Caco-2 (cell line): Measurements from ENCODE around the gene VAPB. TPM values are rescaled to one million over a fixed set of nuclear protein-coding genes. Genes with fewer than 3 reads are reported as not detected.
"Not testable (repeated sequence)": the region's sequence is repeated elsewhere in the genome, so short reads cannot be mapped to it uniquely, and the experiment has no call there.

Experiments used
- BruUV-seq: library from RNA; stranded (reverse); fragments of 400-500 nt; replicated peaks from 2 replicates; lab custom pipeline; 2021; lab: Mats Ljungman, UMichigan
- CTCF ChIA-PET: fragments of 300-600 bp; sonication (Branson Sonifier 250); formaldehyde crosslinking; loops from one replicate; lab custom pipeline; 2022; ENCODE audit warnings: antibody characterized with exemption; lab: Charles Lee
- POLR2A ChIA-PET: fragments of 300-600 bp; sonication (Branson Sonifier 250); formaldehyde crosslinking; loops from one replicate; lab custom pipeline; 2022; ENCODE audit warnings: antibody characterized with exemption; lab: Charles Lee
- DNase-seq, 2 experiments: peaks; one replicate each; pipeline versions ENCODE4 v3.0.0 to v3.0.0-alpha.2; 2020 to 2022
- H3K27me3 ChIP-seq: replicated peaks from 2 replicates; pipeline ENCODE4 v1.6.0; 2011; ENCODE audit warnings: low read length; ENCODE audit not compliant: control insufficient read depth, insufficient read depth
- H3K36me3 ChIP-seq: 2 replicates; pipeline ENCODE4 v1.5.1; 2011; ENCODE audit warnings: low read length; ENCODE audit not compliant: control insufficient read depth, insufficient read depth
- H3K4me1 ChIP-seq: fragments of 250-450 bp; sonication (Bioruptor Pico); 2 replicates; pipeline ENCODE4 v1.5.1; 2020; ENCODE audit warnings: mild to moderate bottlenecking
- H3K4me3 ChIP-seq: 2 replicates; pipeline ENCODE4 v1.5.1; 2011; ENCODE audit warnings: low read depth, mild to moderate bottlenecking, control low read depth, low read length
- H3K9me3 ChIP-seq: fragments of 250-450 bp; sonication (Bioruptor Pico); 2 replicates; pipeline ENCODE4 v1.5.1; 2020; ENCODE audit warnings: mild to moderate bottlenecking, moderate library complexity
- H3K27ac Mint-ChIP-seq: one replicate; pipeline ENCODE4 v1.8.0; 2022; ENCODE audit warnings: mixed read lengths; ENCODE audit not compliant: unreplicated experiment
- H3K27me3 Mint-ChIP-seq: one replicate; pipeline ENCODE4 v1.8.0; 2022; ENCODE audit warnings: mixed read lengths; ENCODE audit not compliant: insufficient read depth, unreplicated experiment
- H3K36me3 Mint-ChIP-seq: one replicate; pipeline ENCODE4 v1.8.0; 2022; ENCODE audit warnings: mild to moderate bottlenecking, mixed read lengths; ENCODE audit not compliant: insufficient read depth, unreplicated experiment
- H3K4me1 Mint-ChIP-seq: one replicate; pipeline ENCODE4 v1.8.0; 2022; ENCODE audit warnings: low read depth, mixed read lengths; ENCODE audit not compliant: unreplicated experiment
- H3K4me3 Mint-ChIP-seq: one replicate; pipeline ENCODE4 v1.8.0; 2022; ENCODE audit warnings: mild to moderate bottlenecking, moderate library complexity, mixed read lengths; ENCODE audit not compliant: unreplicated experiment
- H3K9me3 Mint-ChIP-seq: one replicate; pipeline ENCODE4 v1.8.0; 2022; ENCODE audit warnings: mixed read lengths; ENCODE audit not compliant: unreplicated experiment
- intact Hi-C: fragments of 100-400 bp; cut with micrococcal nuclease; formaldehyde crosslinking; loops from one replicate; pipeline ENCODE4 v1.10.0; 2022; ENCODE audit not compliant: unreplicated experiment
- total RNA-seq: library from RNA; stranded (reverse); gene quantifications from 2 replicates; pipeline ENCODE4 v1.2.3, GENCODE V29; 2022
- TF ChIP-seq, protein P1 (sequence below), 2 experiments: fragments of 200-600 bp in 1 of 2; IDR thresholded peaks; 1 replicate in 1 of 2; 2 replicates in 1 of 2; pipeline versions ENCODE4 v1.5.1 to v1.8.0; 2011 to 2022; ENCODE audit warnings: antibody characterized with exemption in 1 of 2, control low read depth in 1 of 2, inconsistent platforms in 1 of 2, low read depth in 1 of 2, low read length in 1 of 2, mild to moderate bottlenecking in 1 of 2, moderate library complexity in 1 of 2; ENCODE audit not compliant: insufficient read depth in 1 of 2, severe bottlenecking in 1 of 2, unreplicated experiment in 1 of 2

VAPB gene
- total RNA-seq, 1 experiment from 2014 or later = 186 TPM

DNA sequence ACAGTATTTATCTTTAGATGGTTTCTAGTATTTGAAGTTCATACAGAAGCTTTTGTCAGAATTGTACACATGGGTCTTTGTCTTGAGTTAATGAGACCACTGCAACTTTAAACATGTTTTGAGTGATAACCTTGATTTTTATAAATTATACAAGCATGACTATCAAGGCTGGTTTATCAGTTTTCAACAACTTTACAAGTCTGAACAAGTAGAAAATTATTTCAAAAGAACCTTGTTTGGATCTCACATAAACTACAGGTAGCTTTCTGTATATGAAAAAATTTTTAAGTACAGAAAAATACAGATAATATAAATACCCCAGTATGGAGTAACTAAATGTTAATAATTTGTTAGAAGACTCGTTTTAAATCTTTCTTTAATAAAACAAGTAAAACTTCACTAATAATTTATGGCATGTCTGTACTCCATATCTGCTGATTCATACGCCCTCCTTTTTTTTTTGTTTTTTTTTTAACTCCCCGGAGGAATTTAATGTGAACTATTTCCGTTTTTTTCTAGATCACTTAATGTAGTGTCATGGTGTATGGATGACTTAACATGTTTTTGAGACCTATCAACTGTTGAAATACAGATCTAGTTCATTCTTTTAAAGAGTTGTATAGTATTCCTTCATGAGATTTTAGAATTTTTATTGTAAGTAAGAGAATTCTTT is 18.3 kb downstream of the VAPB start:
- Histone ChIP-seq H3K27me3 (no peaks in the 10 kb centered on the region), H3K9me3 (no peaks in the 10 kb centered on the region), H3K4me1 (peaks cover 31% of the 10 kb centered on the region), H3K36me3 (no peaks in the 10 kb centered on the region), H3K4me3 (no peak overlapping the region)
- POLR2A ChIA-PET = no interaction called here
- no peak for DNase-seq
- H3K36me3 Mint-ChIP-seq = peaks cover 23% of the 10 kb centered on the region
- CTCF ChIA-PET = no interaction called here
- intact Hi-C loops = no loop called here
- H3K4me1 Mint-ChIP-seq = peaks cover 8% of the 10 kb centered on the region
- no peak overlapping the region for H3K27ac Mint-ChIP-seq
- H3K27me3 Mint-ChIP-seq = no peaks in the 10 kb centered on the region
- BruUV-seq = no TSS peak
- TF ChIP-seq, protein P1, sequence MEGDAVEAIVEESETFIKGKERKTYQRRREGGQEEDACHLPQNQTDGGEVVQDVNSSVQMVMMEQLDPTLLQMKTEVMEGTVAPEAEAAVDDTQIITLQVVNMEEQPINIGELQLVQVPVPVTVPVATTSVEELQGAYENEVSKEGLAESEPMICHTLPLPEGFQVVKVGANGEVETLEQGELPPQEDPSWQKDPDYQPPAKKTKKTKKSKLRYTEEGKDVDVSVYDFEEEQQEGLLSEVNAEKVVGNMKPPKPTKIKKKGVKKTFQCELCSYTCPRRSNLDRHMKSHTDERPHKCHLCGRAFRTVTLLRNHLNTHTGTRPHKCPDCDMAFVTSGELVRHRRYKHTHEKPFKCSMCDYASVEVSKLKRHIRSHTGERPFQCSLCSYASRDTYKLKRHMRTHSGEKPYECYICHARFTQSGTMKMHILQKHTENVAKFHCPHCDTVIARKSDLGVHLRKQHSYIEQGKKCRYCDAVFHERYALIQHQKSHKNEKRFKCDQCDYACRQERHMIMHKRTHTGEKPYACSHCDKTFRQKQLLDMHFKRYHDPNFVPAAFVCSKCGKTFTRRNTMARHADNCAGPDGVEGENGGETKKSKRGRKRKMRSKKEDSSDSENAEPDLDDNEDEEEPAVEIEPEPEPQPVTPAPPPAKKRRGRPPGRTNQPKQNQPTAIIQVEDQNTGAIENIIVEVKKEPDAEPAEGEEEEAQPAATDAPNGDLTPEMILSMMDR (IDR thresholded peaks at IDR 0.05; ENCODE audit: insufficient read depth in 1 of 2, low read depth in 1 of 2, low read length in 1 of 2, severe bottlenecking in 1 of 2, unreplicated experiment in 1 of 2) = no peak
- H3K4me3 Mint-ChIP-seq = no peak overlapping the region
- no peaks in the 10 kb centered on the region for H3K9me3 Mint-ChIP-seq

DNA sequence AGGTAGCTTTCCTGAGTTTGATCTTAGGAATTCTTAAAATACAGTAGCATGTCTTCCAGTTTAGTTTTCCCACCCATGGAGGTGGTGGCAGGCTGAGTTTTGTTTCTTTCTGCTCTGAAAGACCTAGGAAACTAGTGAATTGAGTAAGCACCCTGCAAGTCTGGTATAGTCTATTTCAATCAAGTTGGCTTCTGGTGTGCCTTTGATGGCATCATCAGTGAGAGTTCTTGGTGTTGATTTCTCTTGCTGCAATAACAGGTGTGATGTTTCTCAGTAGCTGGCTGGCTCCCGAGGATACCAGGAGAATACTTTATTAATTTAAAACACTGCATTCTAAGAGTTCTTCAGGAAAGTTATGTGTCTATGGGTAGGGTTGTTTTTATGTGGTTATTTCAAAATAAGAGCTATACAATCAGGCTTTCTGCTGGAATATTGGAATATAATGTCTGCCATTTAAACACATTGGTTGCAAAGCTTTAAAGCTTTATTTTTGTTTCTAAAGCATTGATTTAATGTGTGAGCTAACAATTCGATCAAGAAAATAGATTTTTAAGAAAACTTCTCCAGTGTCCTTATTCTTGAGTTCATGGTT is 19.0 kb downstream of the VAPB start:
- Mint-ChIP-seq H3K27me3 (no peaks in the 10 kb centered on the region), H3K4me1 (peaks cover 8% of the 10 kb centered on the region), H3K4me3 (no peak overlapping the region), H3K9me3 (no peaks in the 10 kb centered on the region), H3K27ac (no peak overlapping the region), H3K36me3 (peaks cover 24% of the 10 kb centered on the region)
- Histone ChIP-seq H3K27me3 (no peaks in the 10 kb centered on the region), H3K4me1 (peaks cover 31% of the 10 kb centered on the region), H3K36me3 (no peaks in the 10 kb centered on the region), H3K4me3 (no peak overlapping the region), H3K9me3 (no peaks in the 10 kb centered on the region; the same call in 1 of the 2 replicates)
- DNase-seq = no peak
- CTCF ChIA-PET = no interaction called here
- TF ChIP-seq, protein P1 (IDR thresholded peaks at IDR 0.05; ENCODE audit: insufficient read depth in 1 of 2, low read depth in 1 of 2, low read length in 1 of 2, severe bottlenecking in 1 of 2, unreplicated experiment in 1 of 2) = no peak
- BruUV-seq = no TSS peak
- intact Hi-C loops = no loop called here
- POLR2A ChIA-PET = interaction anchor here (0.5 to 0.8 kb wide), 2 partner anchors 19 to 490 kb away, joined by 3 to 5 read pairs; no protein-coding TSS in a partner anchor

DNA sequence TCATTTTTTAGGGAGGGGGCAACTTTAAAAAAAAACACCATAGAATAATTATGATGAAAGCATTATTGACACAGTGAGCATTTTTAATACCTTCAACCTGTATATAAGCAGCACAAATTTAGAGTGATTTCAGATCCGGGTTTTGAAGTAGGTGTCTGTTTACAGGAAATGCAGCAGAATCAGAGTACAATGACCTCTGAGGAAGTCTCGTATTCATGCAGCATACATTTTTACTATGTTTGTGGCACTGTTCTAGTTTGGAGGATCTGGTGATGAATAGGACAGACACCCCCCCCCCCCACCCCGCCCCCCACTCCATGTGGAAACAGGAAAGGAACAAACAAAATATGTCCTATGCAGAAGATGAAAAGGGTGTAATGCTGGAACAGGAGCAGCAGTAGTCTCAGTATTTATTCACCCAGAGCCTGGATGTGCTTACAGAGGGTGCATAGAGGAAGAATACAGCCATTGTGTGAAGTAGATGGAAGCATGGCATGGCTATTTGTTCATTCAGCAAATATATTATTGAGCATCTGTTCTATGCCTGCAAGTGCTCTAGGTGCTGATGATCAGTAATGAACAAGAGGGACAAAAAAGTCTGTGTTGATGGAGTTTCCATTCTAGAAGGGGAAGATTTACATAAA is 19.7 kb downstream of the VAPB start:
- peaks cover 31% of the 10 kb centered on the region for H3K4me1 ChIP-seq
- Mint-ChIP-seq H3K36me3 (peaks cover 24% of the 10 kb centered on the region), H3K27ac (no peak overlapping the region), H3K4me1 (peaks cover 8% of the 10 kb centered on the region), H3K9me3 (no peaks in the 10 kb centered on the region), H3K4me3 (no peak overlapping the region), H3K27me3 (no peaks in the 10 kb centered on the region)
- no TSS peak for BruUV-seq
- intact Hi-C loops = no loop called here
- TF ChIP-seq, protein P1 (IDR thresholded peaks at IDR 0.05; ENCODE audit: insufficient read depth in 1 of 2, low read depth in 1 of 2, low read length in 1 of 2, severe bottlenecking in 1 of 2, unreplicated experiment in 1 of 2) = no peak
- H3K36me3 ChIP-seq = no peaks in the 10 kb centered on the region
- no peak for DNase-seq
- CTCF ChIA-PET = no interaction called here
- POLR2A ChIA-PET = interaction anchor here (0.5 to 0.8 kb wide), 2 partner anchors 20 to 490 kb away, joined by 3 to 5 read pairs; no protein-coding TSS in a partner anchor
- H3K9me3 ChIP-seq = no peaks in the 10 kb centered on the region; the same call in 1 of the 2 replicates
- no peak overlapping the region for H3K4me3 ChIP-seq
- no peaks in the 10 kb centered on the region for H3K27me3 ChIP-seq

DNA sequence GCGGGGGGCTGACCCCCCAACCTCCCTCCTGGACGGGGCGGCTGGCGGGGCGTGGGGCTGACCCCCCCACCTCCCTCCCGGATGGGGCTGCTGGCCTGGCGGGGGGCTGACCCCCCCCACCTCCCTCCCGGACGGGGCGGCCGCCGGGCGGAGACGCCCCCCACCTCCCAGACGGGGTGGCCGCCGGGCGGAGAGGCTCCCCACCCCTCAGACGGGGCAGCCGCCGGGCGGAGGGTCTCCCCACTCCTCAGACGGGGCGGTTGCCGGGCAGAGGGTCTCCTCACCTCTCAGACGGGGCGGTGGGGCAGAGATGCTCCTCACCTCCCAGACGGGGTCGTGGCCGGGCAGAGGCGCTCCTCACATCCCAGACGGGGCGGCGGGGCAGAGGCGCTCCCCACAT is 25.2 kb downstream of the VAPB start:
- DNase-seq, CTCF ChIA-PET, H3K27me3 Mint-ChIP-seq: not testable (repeated sequence)

More for the DNA sequence above, 25.2 kb downstream of the VAPB start:
- H3K27me3 ChIP-seq, H3K4me1 ChIP-seq, BruUV-seq, H3K4me3 Mint-ChIP-seq, H3K9me3 Mint-ChIP-seq, H3K36me3 ChIP-seq, intact Hi-C loops, H3K27ac Mint-ChIP-seq, H3K9me3 ChIP-seq, POLR2A ChIA-PET, H3K4me3 ChIP-seq: not testable (repeated sequence)
- Mint-ChIP-seq H3K4me1 (peaks cover 25% of the 10 kb centered on the region), H3K36me3 (peaks cover 62% of the 10 kb centered on the region)
